Vagina (tissue), 2 donors: ENCODE data around the gene TLE5.
"Not testable (repeated sequence)": the region's sequence is repeated elsewhere in the genome, so short reads cannot be mapped to it uniquely, and the experiment has no call there.

Experiments
- POLR2A ChIP-seq, 2 donors: fragments of 450-650 bp; IDR thresholded peaks; one replicate each; pipeline ENCODE4 v1.6.1; 2017; ENCODE audit warnings: antibody characterized with exemption in 2 of 2, mild to moderate bottlenecking in 2 of 2, moderate library complexity in 2 of 2
- POLR2AphosphoS5 ChIP-seq, 2 donors: sonication (generic); formaldehyde crosslinking; IDR thresholded peaks; one replicate each; pipeline ENCODE4 v1.9.0; 2017; ENCODE audit warnings: antibody characterized with exemption in 2 of 2, mild to moderate bottlenecking in 2 of 2, low read depth in 1 of 2; ENCODE audit not compliant: insufficient read depth in 1 of 2
- TF ChIP-seq, protein P1 (sequence below), 3 experiments: fragments of 450-650 bp in 2 of 3; fragments of 200-600 bp in 1 of 3; sonication (generic) in 1 of 3; IDR thresholded peaks; one replicate each; pipeline ENCODE4 v1.5.1; 2017 to 2019; ENCODE audit warnings: antibody characterized with exemption in 3 of 3, mild to moderate bottlenecking in 2 of 3, moderate library complexity in 2 of 3

DNA sequence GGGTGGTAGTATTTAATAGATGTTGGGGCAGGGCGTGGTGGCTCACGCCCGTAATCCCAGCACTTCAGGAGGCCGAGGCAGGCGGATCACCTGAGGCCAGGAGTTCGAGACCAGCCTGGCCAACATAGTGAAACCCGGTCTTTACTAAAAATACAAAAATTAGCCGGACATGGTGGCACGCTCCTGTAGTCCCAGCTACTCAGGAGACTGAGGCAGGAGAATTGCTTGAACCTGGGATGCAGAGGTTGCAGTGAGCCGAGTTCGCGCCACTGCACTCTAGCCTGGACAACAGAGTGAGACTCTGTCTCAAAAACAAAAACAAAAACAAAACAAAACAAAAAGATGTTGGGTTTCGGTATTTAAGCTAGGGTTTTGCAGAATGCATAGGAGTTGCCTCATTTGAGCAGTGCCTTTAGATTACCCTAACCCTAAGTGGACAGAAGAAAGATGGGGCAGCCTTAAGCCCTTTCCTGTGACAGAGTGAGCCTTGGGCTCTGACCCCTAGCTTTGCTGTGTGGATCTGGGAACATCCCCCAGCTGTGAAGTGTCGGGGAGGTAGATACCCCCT is 25.2 kb downstream of the TLE5 start:
- TF ChIP-seq, protein P1, sequence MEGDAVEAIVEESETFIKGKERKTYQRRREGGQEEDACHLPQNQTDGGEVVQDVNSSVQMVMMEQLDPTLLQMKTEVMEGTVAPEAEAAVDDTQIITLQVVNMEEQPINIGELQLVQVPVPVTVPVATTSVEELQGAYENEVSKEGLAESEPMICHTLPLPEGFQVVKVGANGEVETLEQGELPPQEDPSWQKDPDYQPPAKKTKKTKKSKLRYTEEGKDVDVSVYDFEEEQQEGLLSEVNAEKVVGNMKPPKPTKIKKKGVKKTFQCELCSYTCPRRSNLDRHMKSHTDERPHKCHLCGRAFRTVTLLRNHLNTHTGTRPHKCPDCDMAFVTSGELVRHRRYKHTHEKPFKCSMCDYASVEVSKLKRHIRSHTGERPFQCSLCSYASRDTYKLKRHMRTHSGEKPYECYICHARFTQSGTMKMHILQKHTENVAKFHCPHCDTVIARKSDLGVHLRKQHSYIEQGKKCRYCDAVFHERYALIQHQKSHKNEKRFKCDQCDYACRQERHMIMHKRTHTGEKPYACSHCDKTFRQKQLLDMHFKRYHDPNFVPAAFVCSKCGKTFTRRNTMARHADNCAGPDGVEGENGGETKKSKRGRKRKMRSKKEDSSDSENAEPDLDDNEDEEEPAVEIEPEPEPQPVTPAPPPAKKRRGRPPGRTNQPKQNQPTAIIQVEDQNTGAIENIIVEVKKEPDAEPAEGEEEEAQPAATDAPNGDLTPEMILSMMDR (IDR thresholded peaks at IDR 0.05), result peak in 1 of 3 experiments; percentile 12
- TF ChIP-seq POLR2A (IDR thresholded peaks at IDR 0.05); POLR2AphosphoS5 (IDR thresholded peaks at IDR 0.05; ENCODE audit: insufficient read depth in 1 of 2, low read depth in 1 of 2): not testable (repeated sequence)
